NB4 (cell line): ENCODE data around the gene KIF21A.

ENCODE experiments used
- CTCF ChIP-seq: IDR thresholded peaks from one replicate; pipeline ENCODE4 v1.5.1; 2012; ENCODE audit warnings: low read depth, low read length
- POLR2A ChIP-seq: IDR thresholded peaks from 2 replicates; pipeline ENCODE4 v1.6.1; 2011; ENCODE audit warnings: mild to moderate bottlenecking; ENCODE audit not compliant: insufficient read length; ENCODE audit errors: extremely low read depth

DNA sequence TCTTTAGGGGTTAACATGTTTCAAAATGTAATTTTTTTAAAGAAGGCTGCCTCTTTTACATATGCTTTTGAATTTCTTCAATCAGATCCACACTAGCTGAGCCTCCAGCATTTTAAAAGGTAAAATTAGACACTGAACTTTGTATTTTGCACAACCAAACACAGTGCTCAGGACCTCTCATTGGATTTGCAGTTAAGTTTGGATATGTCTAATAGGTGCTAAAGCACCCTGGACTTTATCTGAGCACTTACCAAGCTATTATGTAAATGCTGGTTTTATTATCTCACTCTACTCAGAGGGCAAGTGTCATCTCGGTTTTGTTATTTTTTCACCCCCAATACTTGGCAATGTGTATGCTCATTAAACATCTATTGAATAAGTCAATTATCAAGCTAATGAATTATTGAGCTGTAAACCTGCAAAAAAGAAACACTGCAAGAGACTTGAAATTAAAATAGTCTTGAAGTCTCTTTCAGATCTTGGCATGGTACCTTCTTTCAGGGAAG is 150.7 kb downstream of the KIF21A start:
- TF ChIP-seq CTCF (no peak), POLR2A (no peak)
